Fibroblast of lung (primary cell): ENCODE measurements around the gene DCAF6.

Experiments used
- CTCF ChIP-seq, 2 donors: IDR thresholded peaks in 1 of 2; conservative IDR thresholded peaks in 1 of 2; 1 replicate in 1 of 2; 2 replicates in 1 of 2; pipeline ENCODE4 v1.5.1; 2011 to 2012; ENCODE audit warnings: low read length in 2 of 2, control low read depth in 1 of 2, inconsistent platforms in 1 of 2, low read depth in 1 of 2, mild to moderate bottlenecking in 1 of 2
- EZH2 ChIP-seq: IDR thresholded peaks from 2 replicates; pipeline ENCODE4 v1.5.1; 2012; ENCODE audit warnings: low read length, control low read depth, mild to moderate bottlenecking; ENCODE audit errors: missing control alignments

GRCh38 chr1:167929725-167930124 lies 6.8 kb upstream of the DCAF6 start:
- TF ChIP-seq CTCF (conservative IDR thresholded peaks at IDR 0.05 in 1 of 2, IDR thresholded peaks at IDR 0.05 in 1 of 2; ENCODE audit: low read depth in 1 of 2, low read length in 2 of 2) (no peak), EZH2 (no peak)
